GM20000 (cell line): ENCODE data around the gene CTDSP2.

Source experiments
- DNase-seq: peaks from one replicate; pipeline ENCODE4 v3.0.0; 2012; ENCODE audit warnings: low spot score
- TF ChIP-seq, protein P1 (sequence below): IDR thresholded peaks from 2 replicates; pipeline ENCODE4 v1.5.1; 2012; ENCODE audit warnings: mild to moderate bottlenecking, control low read depth; ENCODE audit errors: extremely low read depth, missing control alignments

CTDSP2 gene

DNA sequence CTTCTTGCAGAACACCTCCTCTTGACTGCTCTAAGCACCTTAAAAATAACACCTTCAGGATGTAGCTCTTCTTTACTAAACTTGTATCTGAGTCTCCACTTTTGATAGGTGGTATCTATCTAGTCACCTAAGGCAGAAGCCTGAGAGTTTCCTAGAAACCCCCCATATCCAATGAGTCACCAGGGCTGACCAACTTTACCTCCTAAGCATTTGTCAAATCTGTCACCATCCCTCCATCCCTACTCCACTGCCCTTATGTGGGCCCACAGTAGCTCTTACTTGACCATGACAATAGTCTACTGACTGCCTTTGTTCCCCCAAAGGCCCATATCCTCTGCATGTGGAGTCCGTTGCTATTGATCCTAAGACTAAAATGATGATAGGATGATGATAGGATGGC is 43.9 kb downstream of the CTDSP2 start:
- no peak for DNase-seq
- TF ChIP-seq, protein P1, sequence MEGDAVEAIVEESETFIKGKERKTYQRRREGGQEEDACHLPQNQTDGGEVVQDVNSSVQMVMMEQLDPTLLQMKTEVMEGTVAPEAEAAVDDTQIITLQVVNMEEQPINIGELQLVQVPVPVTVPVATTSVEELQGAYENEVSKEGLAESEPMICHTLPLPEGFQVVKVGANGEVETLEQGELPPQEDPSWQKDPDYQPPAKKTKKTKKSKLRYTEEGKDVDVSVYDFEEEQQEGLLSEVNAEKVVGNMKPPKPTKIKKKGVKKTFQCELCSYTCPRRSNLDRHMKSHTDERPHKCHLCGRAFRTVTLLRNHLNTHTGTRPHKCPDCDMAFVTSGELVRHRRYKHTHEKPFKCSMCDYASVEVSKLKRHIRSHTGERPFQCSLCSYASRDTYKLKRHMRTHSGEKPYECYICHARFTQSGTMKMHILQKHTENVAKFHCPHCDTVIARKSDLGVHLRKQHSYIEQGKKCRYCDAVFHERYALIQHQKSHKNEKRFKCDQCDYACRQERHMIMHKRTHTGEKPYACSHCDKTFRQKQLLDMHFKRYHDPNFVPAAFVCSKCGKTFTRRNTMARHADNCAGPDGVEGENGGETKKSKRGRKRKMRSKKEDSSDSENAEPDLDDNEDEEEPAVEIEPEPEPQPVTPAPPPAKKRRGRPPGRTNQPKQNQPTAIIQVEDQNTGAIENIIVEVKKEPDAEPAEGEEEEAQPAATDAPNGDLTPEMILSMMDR, result no peak

DNA sequence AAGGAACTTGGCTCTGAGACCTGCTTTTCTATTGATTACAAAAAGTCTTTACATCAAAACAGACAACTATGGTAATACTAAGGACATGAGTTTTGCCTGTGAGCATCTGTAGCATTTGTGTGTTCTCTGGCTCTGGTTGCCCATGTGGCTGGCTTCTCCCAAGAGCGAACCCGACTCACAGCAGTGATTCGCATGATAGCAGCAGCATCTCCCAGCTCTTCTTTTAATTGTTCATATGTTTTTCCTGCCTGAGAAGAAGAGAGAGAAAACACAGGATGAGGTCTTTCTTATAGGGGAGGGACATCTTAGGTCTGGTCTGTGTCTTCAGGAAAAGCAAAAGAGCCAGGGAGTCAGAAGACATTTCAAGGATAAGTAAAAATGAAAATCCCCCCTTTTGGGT is 45.6 kb downstream of the CTDSP2 start:
- TF ChIP-seq, protein P1, result no peak
- no peak for DNase-seq

DNA sequence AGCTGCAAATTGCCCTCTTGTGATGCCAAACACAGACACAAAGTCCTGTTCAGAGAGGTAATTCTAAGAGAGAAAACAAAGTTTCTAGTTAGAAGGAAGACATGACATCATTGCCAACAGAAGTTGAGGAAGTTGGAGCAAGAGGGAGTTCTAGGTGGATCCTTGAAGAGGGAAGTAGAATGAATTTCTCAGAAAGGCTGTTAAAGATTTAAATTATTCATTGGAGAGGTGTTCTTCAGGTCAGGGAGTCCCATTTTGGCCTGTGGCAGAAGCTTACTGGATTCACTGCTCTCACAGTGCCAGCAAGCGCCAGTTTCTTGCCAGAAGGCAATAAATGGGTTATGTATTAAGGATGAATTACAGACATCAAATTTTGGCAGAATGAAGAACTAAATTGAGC is 48.6 kb downstream of the CTDSP2 start:
- TF ChIP-seq, protein P1, result no peak
- DNase-seq, result no peak

DNA sequence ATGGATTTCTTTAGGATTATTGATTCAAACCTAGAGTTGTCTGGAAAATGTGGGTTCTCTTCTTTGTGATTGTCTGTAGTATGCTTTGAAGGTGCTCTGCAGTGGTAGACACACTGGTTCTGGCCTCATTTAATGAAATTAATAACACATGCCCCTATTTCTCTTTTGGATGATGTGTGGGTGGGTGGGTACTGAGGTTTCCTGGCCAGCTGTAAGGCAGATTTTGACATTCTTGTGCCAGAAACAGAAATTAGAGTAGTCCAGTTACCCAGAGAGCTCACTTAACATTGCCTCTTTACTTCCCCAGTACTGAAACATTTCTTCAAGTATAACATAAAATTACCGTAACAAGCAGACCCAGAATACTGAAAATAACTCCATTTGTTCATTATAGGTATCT is 49.5 kb downstream of the CTDSP2 start:
- TF ChIP-seq, protein P1, result no peak
- no peak for DNase-seq

DNA sequence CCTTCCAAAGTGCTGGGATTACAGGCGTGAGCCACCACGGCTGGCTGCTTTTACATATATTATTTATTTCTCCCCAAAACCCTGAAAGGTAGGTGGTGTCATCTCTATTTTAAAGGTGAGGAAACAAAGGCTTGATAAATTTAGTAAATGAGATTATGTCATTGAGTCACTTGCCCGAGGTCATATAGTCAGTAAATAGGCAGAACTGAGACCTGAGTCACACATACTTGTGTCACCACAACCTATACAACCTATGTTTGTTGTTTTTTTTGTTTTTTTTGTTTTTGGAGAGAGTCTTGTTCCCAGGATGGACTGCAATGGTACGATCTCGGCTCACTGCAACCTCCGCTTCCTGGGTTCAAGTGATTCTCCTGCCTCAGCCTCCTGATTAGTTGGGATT is 51.2 kb downstream of the CTDSP2 start:
- DNase-seq, result no peak
- TF ChIP-seq, protein P1, result no peak

DNA sequence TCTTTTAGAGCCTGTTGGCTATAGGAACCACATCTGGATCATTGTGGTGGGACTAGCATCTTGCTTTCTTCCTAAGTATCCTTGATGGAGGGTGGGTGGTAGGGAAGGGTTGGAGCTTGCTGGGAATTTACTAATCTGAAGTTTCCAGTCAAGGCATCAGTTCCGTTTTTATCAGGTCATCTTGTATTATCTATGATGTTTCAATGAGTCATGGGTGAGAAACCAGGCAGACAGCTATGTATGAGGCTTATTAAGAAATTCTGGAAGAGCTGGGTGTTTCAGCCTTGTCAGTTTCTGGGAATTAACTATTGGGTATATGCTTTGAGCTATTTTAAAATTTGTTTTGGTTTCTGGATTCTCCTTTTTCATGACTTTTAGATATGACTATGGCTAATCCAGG is 52.6 kb downstream of the CTDSP2 start:
- no peak for DNase-seq
- TF ChIP-seq, protein P1, result no peak

DNA sequence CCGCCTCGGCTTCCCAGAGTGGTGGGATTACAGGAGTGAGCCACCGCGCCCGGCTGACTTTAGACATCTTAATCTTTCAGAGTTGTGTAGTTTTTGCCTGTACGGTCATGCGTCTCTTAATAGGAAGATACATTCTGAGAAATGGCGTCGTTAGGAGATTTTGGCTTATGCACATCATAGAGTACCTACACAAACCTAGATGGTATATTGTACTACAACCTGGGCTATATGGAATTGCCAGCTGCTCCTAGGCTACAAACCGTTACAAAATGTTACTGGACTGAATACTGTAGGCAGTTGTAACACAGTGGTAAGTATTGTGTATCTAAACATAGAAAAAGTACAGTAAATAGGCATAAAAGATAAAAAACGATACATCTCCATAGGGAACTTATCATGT is 62.7 kb downstream of the CTDSP2 start:
- DNase-seq, result no peak
- TF ChIP-seq, protein P1, result no peak
